Activated CD8-positive, alpha-beta memory T cell treated with anti-CD3 and anti-CD28 coated beads, Interleukin-2, amount 50 U/mL, for 48 hours (primary cell): Measurements from ENCODE around the gene C6orf58.

Experiments
- DNase-seq: peaks from one replicate; pipeline ENCODE4 v3.0.0-alpha.2; 2020

The C6orf58 gene

DNA sequence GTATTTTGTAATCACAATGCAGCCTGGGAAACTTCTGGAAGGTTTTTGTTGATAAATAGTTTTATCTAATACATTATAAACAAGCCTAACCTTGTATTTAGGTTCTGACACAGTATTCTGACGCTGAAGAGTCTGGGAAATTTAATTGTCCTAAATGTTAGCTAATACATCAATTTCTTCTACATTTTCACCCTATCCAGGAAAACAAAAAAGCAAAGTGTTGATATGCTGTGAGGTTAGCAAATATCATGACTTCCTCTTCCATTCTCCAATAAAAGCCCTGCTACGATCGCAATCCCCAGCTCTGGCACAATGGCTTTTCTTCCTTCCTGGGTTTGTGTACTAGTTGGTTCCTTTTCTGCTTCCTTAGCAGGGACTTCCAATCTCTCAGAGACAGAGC, at the start of gene C6orf58:
C6orf58 (plus strand) TSS at position 301 of the 400 bp plus-strand sequence; CDS start at position 313, 12 bp downstream.
- DNase-seq, result no peak

DNA sequence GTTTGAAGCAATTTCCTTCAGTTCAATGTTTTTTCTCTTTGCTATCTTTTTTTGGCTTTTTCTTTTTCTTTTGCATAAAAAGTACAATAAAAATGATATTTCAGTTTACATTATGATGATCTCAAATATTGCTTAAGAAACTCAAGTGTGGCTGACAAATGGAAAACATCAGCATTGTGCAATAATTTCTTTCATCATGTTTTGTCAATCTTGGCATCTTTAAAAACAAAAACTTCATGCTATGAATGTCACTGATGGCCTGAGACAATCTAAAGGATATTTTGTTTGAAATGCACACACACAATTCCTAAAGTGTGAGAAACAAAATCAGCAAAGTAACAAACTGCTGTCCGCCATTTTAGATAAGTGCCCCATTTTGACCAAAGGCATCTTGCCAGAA, 44.0 kb upstream of the C6orf58 start:
- no peak for DNase-seq

DNA sequence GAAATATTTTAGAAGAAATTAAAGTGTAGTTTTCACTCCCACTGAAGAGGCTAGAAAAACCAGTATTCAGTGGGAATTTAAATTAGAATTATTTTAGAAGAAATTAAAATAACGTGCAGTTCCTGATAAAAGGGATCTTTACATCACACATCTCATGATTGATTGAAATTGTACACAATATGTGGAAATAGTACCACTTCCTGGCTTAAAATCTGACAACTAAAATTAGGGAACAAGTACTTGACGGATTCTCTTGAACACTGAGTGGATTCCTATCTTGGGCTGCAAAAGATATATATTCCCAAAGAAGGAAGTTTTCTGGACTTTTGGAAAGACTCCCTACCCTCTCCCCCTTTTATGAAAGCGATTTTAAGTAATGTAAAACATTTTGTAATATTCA, 43.2 kb upstream of the C6orf58 start:
- DNase-seq, result no peak

DNA sequence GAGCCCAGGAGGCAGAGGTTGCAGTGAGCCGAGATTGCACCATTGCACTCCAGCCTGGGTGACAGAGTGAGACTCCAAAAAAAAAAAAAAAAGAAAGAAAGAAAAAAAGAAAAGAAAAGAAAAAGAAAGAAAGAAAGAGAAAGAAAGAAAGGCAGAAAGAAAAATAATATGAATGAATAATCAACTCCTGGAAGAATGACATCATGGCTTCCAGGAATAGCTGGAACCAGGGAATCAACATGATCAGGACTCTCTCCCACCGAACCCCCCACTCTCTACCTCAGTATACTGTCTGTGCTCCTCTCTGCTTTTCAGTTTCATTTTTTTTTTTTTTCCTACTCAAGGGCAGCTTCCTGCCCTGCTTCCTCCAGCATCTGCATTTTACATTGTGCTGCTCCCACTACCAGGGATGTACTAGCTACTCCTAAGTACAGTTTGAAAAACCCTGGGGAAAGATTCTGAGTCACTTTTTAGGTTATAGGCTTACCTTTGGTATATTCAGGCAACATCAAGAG, 38.2 kb upstream of the C6orf58 start:
- no peak for DNase-seq

DNA sequence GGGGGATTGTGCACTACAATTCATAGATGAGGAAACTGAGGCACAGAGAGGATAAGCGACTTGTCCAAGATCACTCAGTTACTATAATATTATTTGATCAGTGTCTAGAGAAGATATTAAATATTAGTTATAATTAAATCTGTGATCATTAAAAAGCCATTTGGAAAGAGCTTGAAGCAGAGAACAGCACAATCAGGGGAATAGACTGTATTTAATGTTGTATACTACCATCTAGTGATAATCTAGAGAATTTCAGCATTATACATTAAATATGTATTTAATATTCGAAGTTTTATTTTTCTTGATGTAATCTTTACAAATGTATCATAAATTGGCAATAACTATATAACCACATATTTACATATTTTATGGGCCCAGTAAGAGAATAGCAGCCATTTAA, 37.7 kb upstream of the C6orf58 start:
- no peak for DNase-seq

DNA sequence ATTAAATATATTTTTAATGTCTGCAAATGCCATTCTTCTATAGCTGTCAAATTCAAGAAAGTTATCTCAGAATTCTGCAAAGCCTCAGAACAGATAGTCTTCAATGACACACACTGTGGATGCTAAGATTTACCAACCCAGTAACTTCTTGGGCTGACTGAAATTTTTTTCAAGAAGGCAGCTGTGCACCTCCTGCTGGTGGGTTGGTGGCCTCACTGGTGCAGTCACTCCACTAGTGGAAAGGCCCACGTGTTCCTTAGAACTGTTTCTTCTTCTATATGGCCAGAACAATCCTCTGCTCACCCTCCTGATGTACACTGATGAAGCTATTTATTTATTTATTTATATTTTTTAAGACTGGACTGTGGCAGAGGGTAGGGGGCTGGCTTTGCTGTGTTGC, 29.8 kb upstream of the C6orf58 start:
- DNase-seq, result no peak

- no peak for DNase-seq
These were observed 28.9 kb upstream of the C6orf58 start for GRCh38 chr6:127547904-127548649.

DNA sequence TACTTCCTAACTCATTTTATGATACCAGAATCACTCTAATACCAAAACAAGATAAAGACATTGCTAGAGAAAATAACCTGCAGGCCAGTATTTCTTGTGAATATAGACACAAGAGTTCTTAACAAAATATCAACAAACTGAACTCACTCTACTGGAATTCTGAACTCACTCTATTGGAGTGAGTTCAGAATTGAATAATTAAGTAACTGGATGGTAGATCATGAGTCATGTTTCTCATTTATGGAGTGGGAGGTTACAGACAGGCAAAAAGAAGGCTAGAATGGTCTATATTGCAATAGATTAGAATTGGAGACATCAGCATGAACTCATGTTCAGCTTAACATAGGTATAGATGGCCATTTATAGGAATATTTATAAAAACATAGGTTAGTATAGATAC, 26.6 kb upstream of the C6orf58 start:
- DNase-seq, result no peak

DNA sequence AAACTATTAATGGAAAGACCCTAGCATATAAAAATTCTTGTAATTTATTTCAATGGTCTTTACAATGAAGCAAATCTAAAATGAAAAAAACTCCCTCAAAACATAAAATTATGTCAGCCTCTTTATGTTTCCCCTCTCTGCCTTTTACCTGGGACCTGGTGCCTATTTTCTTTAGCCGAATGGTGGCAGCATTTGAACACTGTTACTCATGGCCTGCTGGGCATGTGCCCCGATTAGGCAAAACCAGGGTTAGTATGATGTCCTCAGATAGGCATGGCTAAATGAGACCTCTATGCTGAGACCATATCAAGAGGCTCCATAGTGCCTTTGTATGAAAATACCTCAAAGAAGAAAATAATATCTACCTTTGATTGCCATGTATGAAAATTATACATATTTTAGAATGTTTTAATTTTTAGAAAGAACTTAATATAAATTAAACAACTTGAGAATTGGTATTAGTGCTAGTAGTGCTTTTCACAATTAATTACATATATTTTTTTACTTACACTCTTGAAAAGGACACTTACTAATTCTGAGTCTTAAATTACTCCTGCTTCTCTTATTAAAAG, 22.5 kb upstream of the C6orf58 start:
- no peak for DNase-seq

DNA sequence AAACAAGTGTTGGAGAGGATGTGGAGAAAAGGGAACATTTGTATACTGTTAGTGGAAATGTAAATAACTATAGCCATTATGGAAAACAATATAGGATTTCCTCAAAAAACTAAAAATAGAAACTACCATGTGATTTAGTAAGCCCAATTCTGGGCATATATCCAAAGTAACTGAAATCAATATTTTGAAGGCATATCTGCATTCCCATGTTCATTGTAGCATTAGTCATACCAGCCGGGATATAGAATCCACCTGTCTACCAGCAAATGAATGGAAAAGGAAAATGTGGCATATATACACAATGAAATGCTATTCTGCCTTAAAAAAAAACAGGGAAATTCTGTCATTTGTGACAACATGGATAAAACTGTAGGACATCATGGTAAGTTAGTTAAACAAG, 15.3 kb upstream of the C6orf58 start:
- no peak for DNase-seq

GRCh38 chr6:127564761-127565160, 12.2 kb upstream of the C6orf58 start:
- DNase-seq, result no peak

- no peak for DNase-seq
These were observed 10.9 kb upstream of the C6orf58 start for GRCh38 chr6:127566119-127566518.

- DNase-seq, result no peak
These were observed 10.3 kb upstream of the C6orf58 start for GRCh38 chr6:127566651-127567050.

DNA sequence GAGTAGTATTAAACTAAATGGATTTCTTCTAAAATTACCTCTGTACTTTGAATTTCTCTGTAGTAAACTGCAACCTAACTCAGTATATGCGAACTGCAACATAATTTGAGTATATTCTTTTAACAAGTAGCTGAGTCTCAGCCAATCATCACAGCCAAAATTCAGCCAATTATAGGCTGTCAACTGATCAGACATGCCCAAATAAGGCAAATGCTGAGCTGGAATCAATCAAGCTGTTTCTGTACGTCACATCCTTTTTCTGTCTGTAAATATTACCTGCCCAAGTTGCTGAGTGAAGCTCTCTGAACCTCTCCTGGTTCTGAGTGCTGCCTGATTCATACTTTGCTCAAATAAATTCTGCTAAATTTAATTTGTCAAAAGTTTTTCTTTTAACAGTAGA, 9.5 kb upstream of the C6orf58 start:
- no peak for DNase-seq

GRCh38 chr6:127570739-127571389, 6.1 kb upstream of the C6orf58 start:
- DNase-seq, result no peak

DNA sequence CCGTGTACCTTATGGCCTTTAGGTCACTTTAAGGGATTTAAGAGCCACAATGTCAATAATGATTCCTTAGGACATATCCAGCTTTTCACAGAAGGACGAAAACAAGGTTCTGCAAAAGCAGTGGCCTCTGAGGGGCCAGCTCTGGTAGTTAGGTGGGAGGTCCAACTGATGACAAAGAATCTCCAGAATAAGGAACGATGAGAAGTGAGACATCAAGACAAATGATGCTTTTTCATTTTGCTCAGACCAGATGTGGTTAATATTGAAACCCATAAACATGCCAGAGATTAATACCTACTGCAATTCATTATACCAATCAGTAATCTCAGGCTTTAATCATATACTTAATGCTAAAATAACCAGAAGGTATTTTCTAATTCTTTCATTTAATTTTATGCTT, 1.9 kb downstream of the C6orf58 start:
- no peak for DNase-seq

- DNase-seq, result no peak
These were observed 4.6 kb downstream of the C6orf58 start for GRCh38 chr6:127581576-127581975.

DNA sequence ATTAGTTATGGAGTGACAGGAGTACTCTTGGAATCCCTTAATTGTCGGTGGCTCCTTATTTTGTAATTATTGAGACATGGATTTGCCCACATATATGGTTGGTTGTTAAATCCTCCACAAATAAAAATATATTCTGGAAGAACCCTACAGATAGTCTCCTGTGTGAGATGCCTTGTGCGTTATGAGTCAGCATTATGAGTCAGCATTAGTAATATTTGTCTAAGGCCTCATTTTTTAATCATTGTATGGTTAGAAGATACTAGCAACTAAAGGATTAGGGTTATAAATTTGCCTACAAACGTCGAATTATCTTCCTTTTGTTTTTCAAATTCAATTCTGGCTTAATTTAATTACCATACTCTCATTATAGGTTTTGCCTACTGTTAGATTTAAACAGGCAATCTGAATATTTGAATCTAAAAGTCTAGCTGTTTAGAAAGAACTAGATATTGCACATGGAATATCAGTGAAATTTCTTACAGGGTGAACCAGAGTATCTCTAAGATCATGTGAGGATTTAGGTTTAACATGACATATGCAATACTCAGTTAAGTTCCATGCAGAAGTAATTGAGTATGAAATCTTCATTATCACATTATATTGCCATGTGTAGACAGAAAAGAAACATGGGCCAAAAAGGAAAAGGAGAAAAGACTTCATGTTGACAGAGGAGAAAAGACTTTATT, 5.9 kb downstream of the C6orf58 start:
- DNase-seq, result no peak

GRCh38 chr6:127585123-127585522, 8.1 kb downstream of the C6orf58 start:
- DNase-seq, result no peak

DNA sequence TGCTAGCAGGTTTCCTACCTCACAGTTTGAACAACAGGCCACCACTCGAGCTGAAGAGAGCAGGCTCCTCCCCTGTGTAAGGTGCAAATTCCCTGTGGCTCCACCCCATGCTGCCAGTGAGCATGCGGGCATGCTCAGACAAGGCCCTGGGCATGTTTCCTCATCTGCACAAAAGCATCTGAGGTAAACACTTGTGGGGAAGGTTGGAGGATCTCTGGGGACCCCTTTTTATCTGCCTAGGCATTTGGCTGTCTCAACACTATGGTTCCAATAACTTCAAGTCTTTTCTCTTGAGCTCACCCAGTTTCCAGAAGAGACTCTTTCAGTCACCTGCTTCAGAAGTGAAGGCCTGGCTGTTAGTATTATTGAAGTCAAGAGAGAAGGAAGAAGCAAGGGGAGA, 9.4 kb downstream of the C6orf58 start:
- no peak for DNase-seq

DNA sequence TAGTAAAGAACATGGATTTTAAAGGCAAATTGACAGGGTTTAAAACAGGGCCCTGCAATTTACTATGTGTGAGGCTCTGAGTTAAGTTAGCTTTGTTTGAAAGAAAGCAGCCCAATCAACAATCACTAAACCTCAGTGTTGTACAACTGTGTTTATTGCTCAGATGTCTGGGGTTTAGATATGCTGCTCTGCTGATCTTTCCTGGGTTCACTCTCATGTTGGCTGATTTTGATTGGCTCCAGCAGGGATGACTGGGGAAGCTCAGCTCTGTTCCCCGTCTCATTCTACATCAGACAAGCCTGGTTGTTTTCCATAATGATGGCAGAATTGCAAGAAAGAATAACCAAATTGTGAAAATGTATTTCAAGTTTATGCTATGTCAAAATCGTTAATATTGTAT, 10.9 kb downstream of the C6orf58 start:
- DNase-seq, result no peak

DNA sequence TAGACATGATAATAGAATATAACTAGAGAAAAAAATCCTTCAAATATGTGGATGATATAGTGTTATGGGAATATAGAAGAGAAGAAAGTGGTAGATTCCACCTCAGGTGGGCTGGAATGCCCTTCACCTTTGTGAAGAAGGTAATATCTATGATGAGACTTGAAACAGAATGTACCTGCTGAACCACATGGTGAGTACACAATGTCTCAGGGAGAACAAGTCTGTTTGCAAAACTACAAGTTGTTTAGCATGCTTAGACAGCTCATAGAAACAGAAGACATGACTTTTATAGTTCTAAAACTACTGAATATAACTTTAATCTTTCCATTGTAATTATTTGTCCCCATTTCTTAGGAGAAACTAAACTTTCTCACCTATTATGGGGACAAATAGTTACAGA, 12.2 kb downstream of the C6orf58 start:
- DNase-seq, result no peak

DNA sequence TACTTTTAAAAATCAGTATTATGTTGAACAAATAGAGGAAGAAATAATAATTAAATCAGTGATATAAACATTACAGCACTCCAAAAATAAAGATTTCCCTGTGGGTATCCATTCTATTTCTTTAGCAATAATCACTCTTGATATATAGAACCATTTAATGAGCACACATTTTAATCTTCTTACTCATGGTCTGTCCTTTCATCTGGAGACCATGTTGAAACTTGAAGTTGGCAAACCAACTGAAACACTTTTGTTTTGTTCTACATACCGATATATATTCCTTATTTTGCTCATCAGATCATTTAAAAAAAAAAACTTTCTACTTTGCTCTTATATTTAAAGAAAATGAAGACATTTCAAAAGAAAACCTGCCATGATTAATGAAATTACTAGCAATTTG, 13.4 kb downstream of the C6orf58 start:
- no peak for DNase-seq

GRCh38 chr6:127592964-127593363, 16.0 kb downstream of the C6orf58 start:
- DNase-seq, result no peak
